NB4 (cell line): ENCODE results near the gene MICALL1.

Experiments
- CTCF ChIP-seq: IDR thresholded peaks from one replicate; pipeline ENCODE4 v1.5.1; 2012; ENCODE audit warnings: low read depth, low read length
- POLR2A ChIP-seq: IDR thresholded peaks from 2 replicates; pipeline ENCODE4 v1.6.1; 2011; ENCODE audit warnings: mild to moderate bottlenecking; ENCODE audit not compliant: insufficient read length; ENCODE audit errors: extremely low read depth

- TF ChIP-seq CTCF (no peak), POLR2A (no peak)
These were observed 14.0 kb downstream of the MICALL1 start for GRCh38 chr22:37920126-37920525.
